Cardiac fibroblast (primary cell): Measurements from ENCODE around the gene ERC2.

Experiments
- DNase-seq, 2 donors: peaks; one replicate each; pipeline versions ENCODE4 v3.0.0 to v3.0.0-alpha.2; 2010; ENCODE audit warnings: low read depth in 2 of 2
- H3K4me3 ChIP-seq, 2 donors: replicated peaks in 1 of 2; 1 replicate in 1 of 2; 2 replicates in 1 of 2; pipeline ENCODE4 v1.5.1; 2011; ENCODE audit warnings: low read depth in 2 of 2, low read length in 2 of 2, mild to moderate bottlenecking in 2 of 2, moderate library complexity in 1 of 2
- TF ChIP-seq, protein P1 (sequence below): IDR thresholded peaks from one replicate; pipeline ENCODE4 v1.5.1; 2011; ENCODE audit warnings: low read depth, mild to moderate bottlenecking, low read length, inconsistent platforms

ERC2 gene

DNA sequence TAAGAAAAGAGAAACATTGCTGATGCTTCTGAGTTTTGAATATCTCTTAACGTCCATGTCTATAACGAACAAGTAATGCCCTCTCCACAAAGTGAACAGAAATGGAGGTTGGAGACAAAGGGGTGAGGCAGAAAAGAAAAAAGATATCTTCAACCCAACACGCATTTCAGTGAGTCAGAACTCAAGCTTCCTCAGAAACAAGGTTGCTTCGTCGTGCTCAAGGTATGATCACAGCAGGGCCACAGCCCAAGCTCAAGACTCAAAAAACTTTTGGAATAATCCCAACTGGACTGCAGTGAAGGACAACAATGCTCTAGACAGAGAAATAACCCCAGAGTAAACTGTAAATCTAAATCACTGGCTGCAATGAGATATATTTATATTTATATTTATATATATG lies 1000.0 kb downstream of the ERC2 start:
- TF ChIP-seq, protein P1, sequence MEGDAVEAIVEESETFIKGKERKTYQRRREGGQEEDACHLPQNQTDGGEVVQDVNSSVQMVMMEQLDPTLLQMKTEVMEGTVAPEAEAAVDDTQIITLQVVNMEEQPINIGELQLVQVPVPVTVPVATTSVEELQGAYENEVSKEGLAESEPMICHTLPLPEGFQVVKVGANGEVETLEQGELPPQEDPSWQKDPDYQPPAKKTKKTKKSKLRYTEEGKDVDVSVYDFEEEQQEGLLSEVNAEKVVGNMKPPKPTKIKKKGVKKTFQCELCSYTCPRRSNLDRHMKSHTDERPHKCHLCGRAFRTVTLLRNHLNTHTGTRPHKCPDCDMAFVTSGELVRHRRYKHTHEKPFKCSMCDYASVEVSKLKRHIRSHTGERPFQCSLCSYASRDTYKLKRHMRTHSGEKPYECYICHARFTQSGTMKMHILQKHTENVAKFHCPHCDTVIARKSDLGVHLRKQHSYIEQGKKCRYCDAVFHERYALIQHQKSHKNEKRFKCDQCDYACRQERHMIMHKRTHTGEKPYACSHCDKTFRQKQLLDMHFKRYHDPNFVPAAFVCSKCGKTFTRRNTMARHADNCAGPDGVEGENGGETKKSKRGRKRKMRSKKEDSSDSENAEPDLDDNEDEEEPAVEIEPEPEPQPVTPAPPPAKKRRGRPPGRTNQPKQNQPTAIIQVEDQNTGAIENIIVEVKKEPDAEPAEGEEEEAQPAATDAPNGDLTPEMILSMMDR: no peak
- no peak overlapping the region for H3K4me3 ChIP-seq
- peak in 1 of 2 donors; percentile 73 for DNase-seq

GRCh38 chr3:55467099-55467498 lies 1001.2 kb downstream of the ERC2 start:
- peak; percentile 68 to 77 for DNase-seq
- H3K4me3 ChIP-seq: no peak overlapping the region
- TF ChIP-seq, protein P1: no peak

- DNase-seq: no peak
- TF ChIP-seq, protein P1: no peak
- H3K4me3 ChIP-seq: no peak overlapping the region
Measured at GRCh38 chr3:55466526-55466925, 1001.7 kb downstream of the ERC2 start.

DNA sequence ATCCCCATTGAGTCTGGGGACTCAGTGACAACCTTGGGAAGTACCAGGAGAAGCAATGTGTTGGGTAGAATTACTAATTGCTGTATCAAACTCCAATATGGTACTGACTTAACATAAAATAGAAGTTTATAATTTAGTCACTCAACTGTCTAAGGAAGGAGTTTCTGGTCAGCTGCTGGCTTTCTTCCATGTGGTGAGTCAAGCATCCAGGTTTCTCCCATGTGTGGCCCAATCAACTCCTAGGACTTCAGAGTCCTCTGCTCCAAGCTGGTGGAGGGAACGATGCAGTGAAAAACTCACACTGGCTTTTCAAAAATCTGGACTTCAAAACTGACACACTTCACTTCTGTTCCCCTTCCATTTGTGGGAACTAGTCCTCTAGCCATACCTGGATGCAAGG lies 1006.4 kb downstream of the ERC2 start:
- TF ChIP-seq, protein P1: no peak
- peak; percentile 43 to 85 for DNase-seq
- no peak overlapping the region for H3K4me3 ChIP-seq

DNA sequence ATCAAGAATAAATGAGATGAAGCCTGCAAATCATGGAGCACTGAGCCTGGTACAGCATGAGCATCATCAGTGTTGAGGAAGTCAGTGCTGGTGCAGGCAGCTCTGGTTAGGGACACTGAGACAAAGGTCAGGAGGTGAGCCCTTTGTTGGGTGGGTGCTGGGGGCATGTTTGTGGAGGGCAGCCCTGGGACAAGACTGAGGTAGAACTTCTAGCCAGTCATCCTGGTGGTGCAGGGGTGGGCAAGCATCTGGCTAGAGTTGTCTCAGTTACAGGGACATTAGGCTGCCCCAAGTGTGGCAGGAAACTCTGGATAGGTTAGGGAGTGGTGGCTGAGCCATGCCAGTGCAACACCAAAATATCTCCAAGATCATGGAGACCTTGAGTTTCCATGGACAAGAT lies 1008.4 kb downstream of the ERC2 start:
- no peak overlapping the region for H3K4me3 ChIP-seq
- DNase-seq: no peak
- TF ChIP-seq, protein P1: no peak
